ENCODE measurements around the gene SLAMF1. TPM values are rescaled to one million over a fixed set of nuclear protein-coding genes. Genes with fewer than 3 reads are reported as not detected.
A peak's percentile ranks its signal among the peaks of the same experiment; 100 is the strongest.

SLAMF1 gene
- total and polyA plus RNA-seq, 12 donors: 0.17 to 3.8 (median 0.32) TPM; not detected in 4

GRCh38 chr1:160643138-160643537 is 3.7 kb downstream of the SLAMF1 start:
- no peak for TF ChIP-seq CTCF (IDR thresholded peaks at IDR 0.05)
- no peaks in the 10 kb centered on the region for H3K9me3 ChIP-seq
- ATAC-seq: no peak
- WGBS, 2 donors: 91 to 92% methylated on average over 5 of the region's 5 CpGs
- peaks cover 0 to 7% (median 0%) of the 10 kb centered on the region in 7 donors for H3K27me3 ChIP-seq
- peak overlapping the region in 1 of 10 donors; percentile 52 for H3K27ac ChIP-seq
- H3K4me3 ChIP-seq: peak overlapping the region in 1 of 10 donors; percentile 46
- intact Hi-C loops (cut with DNase I): no loop called here
- no peaks in the 10 kb centered on the region for H3K36me3 ChIP-seq
- H3K4me1 ChIP-seq: peaks cover 0 to 59% (median 4%) of the 10 kb centered on the region in 9 donors
- DNase-seq: no peak

DNA sequence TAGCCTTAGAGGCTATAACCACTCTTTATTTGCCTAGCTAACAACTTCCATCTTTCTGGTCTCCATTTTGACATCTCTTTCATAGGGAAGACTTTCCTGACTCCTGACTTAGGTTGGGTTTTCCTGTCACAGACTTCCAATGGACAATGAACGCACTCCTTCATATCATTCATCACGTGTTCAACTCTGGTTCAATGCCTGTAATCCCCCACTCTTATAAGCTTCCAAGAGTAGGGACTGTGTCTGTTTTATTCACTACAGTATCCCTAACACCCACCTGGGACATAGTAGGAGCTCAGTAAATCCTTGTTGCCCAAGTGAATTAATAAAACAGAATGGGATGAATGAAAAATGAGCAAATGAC is 4.6 kb downstream of the SLAMF1 start:
- ATAC-seq (no peak), DNase-seq (no peak)
- no peak overlapping the region for H3K4me3 ChIP-seq
- H3K4me1 ChIP-seq: peaks cover 0 to 65% (median 4%) of the 10 kb centered on the region in 9 donors
- TF ChIP-seq CTCF (IDR thresholded peaks at IDR 0.05): no peak
- no peaks in the 10 kb centered on the region for H3K9me3 ChIP-seq
- 91 to 95% methylated on average over 2 of the region's 2 CpGs for WGBS, 2 donors
- H3K36me3 ChIP-seq: no peaks in the 10 kb centered on the region
- peaks cover 0 to 7% (median 0%) of the 10 kb centered on the region in 7 donors for H3K27me3 ChIP-seq
- H3K27ac ChIP-seq: peak overlapping the region in 1 of 10 donors; percentile 52
- intact Hi-C loops (cut with DNase I): no loop called here

DNA sequence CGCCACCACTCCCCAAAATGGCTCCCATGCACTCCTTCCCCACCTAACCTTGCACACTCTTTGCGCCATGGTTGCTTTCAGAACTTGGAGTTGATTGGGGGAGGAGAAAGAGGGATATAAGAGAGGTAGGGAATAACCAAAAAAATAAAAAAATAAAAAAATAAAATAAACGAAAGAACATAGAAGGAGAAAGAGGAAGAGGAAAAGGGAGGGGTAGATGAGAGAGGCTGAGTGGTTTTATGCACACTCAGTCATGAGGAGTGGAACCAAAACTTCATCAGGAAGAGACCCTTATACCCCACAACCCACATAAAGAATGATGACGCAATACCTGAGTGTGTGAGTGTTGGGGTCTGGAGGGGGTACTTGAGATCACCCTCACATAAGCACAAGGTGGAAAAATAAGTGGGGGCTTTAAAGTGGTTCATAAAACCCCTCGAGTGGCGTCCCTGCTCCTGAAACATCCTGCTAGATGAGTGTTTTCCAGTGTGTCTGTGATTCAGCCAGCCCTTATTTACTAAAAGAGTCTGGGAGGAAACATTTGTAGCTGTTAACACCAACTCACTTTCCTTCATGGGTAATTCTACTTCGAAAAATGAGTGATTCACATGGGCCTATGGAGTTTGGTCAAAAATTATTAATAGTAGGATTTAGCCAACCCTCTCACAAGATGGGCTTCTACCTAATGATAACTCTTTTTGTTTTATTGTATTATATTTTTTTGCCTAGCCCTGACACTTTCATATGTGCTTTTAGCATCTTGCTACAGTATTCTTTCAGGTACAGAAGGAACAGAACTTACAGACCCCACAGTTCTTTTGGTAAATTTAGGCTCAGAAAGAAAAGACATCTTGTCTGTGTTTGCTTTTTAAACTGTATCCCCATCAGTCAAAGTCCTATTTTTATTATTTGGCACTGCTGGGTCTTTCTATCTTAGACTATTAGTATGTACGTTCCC is 5.2 kb downstream of the SLAMF1 start:
- Histone ChIP-seq H3K9me3 (no peaks in the 10 kb centered on the region), H3K27me3 (peaks cover 0 to 7% (median 0%) of the 10 kb centered on the region in 7 donors), H3K4me1 (peaks cover 0 to 61% (median 0%) of the 10 kb centered on the region in 9 donors), H3K36me3 (peaks cover 0 to 1% (median 0%) of the 10 kb centered on the region in 9 donors), H3K27ac (peak overlapping the region in 1 of 10 donors; percentile 52), H3K4me3 (no peak overlapping the region)
- no peak for DNase-seq
- 79 to 84% methylated on average over 8 of the region's 8 CpGs for WGBS, 2 donors
- TF ChIP-seq CTCF (IDR thresholded peaks at IDR 0.05): no peak
- intact Hi-C loops (cut with DNase I): no loop called here
- no peak for ATAC-seq

DNA sequence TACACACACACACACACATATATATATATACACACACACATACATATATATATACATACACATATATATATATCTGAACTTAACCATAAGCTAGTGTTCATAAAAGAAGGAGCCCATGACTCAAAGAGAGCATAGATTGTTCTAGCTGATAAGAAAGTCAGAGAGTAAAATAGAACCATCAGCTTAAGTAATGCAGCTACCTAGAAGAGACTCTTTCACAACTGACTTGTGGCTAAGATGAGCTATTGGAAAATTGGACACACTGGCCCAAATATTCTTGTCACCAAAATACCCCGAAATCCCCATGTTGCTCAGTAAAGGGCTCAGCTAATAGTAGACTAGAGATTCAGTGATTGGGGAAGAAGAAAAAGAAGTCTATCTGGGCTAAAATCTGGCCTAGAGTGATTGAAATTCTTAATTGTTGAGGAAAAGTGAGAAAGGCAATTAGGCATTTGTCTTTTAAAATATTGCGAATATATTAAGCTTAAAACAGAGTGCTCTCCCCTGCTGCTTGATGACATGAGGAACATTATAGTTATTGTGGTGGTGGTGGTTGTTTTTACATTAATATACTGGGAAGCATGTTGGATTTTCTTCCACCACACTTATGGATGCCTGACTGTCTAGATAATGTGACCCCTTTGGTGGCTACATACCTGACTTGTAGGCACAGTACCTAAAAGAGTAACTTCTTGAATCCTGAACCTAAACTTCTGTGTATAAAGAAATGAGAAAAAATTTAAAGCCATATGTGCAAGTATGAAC is 6.3 kb downstream of the SLAMF1 start:
- ATAC-seq (no peak), DNase-seq (no peak)
- H3K4me1 ChIP-seq: peaks cover 0 to 58% (median 0%) of the 10 kb centered on the region in 9 donors
- peaks cover 0 to 10% (median 0%) of the 10 kb centered on the region in 9 donors for H3K36me3 ChIP-seq
- H3K27me3 ChIP-seq: peaks cover 0 to 7% (median 0%) of the 10 kb centered on the region in 7 donors
- TF ChIP-seq CTCF (IDR thresholded peaks at IDR 0.05): no peak
- H3K9me3 ChIP-seq: no peaks in the 10 kb centered on the region
- no peak overlapping the region for H3K4me3 ChIP-seq
- 95 to 97% methylated on average over 2 of the region's 2 CpGs for WGBS, 2 donors
- peak overlapping the region in 1 of 10 donors; percentile 52 for H3K27ac ChIP-seq
- intact Hi-C loops (cut with DNase I): no loop called here

Measured in heart right ventricle (tissue), 16 donors.